GM12878 (cell line): ENCODE results near the gene MAN2B2.

ENCODE experiments used
- ATF2 ChIP-seq: IDR thresholded peaks from 2 replicates; pipeline ENCODE4 v1.6.1; 2012; ENCODE audit warnings: low read length, inconsistent platforms
- BCL11A ChIP-seq: IDR thresholded peaks from 2 replicates; pipeline ENCODE4 v1.6.1; 2011; ENCODE audit warnings: low read depth, low read length
- BCLAF1 ChIP-seq: fragments of 450-650 bp; IDR thresholded peaks from 2 replicates; pipeline ENCODE4 v1.6.1; 2017; ENCODE audit warnings: antibody characterized with exemption, mild to moderate bottlenecking, moderate library complexity
- CBX5 ChIP-seq: sonication (generic); IDR thresholded peaks from 2 replicates; pipeline ENCODE4 v1.6.1; 2016; ENCODE audit warnings: low read depth, moderate library complexity, mild to moderate bottlenecking, inconsistent platforms
- CHD4 ChIP-seq: fragments of 200-600 bp; sonication (generic); IDR thresholded peaks from 2 replicates; pipeline ENCODE4 v1.6.1; 2016; ENCODE audit warnings: mild to moderate bottlenecking
- HDAC6 ChIP-seq: fragments of 200-600 bp; sonication (generic); IDR thresholded peaks from one replicate; pipeline ENCODE4 v1.8.0; 2017; ENCODE audit warnings: antibody characterized with exemption; ENCODE audit not compliant: unreplicated experiment
- PAX8 ChIP-seq: fragments of 450-650 bp; IDR thresholded peaks from 2 replicates; pipeline ENCODE4 v1.6.1; 2017; ENCODE audit warnings: mild to moderate bottlenecking, moderate library complexity
- POLR2A ChIP-seq: IDR thresholded peaks from 2 replicates; pipeline ENCODE4 v1.6.1; 2011; ENCODE audit warnings: low read depth, mild to moderate bottlenecking, low read length
- RAD21 ChIP-seq: IDR thresholded peaks from 2 replicates; pipeline ENCODE4 v1.6.1; 2011; ENCODE audit warnings: mild to moderate bottlenecking, low read depth, low read length, moderate library complexity; ENCODE audit not compliant: insufficient read depth
- TARDBP ChIP-seq: IDR thresholded peaks from 2 replicates; pipeline ENCODE4 v1.6.1; 2016; ENCODE audit warnings: borderline replicate concordance
- TF ChIP-seq, protein P1 (sequence below): IDR thresholded peaks from 2 replicates; pipeline ENCODE4 v1.6.1; 2012; ENCODE audit warnings: low read depth, low read length, improper control_type of control experiment
- TF ChIP-seq, protein P2 (sequence below), 3 experiments: IDR thresholded peaks in 2 of 3; conservative IDR thresholded peaks in 1 of 3; 2 replicates each; pipeline ENCODE4 v1.5.1; 2011; ENCODE audit warnings: low read depth in 3 of 3, low read length in 3 of 3, mild to moderate bottlenecking in 3 of 3, control low read depth in 2 of 3, moderate library complexity in 2 of 3, inconsistent platforms in 1 of 3, mixed read lengths in 1 of 3; ENCODE audit not compliant: control insufficient read depth in 2 of 3, insufficient read depth in 1 of 3; ENCODE audit errors: extremely low read depth in 1 of 3
- TF ChIP-seq, protein P3 (sequence below): IDR thresholded peaks from 2 replicates; pipeline ENCODE4 v1.6.1; 2012; ENCODE audit warnings: low read depth, low read length, improper control_type of control experiment

GRCh38 chr4:6535329-6535692 is 39.7 kb upstream of the MAN2B2 start:
- TF ChIP-seq, protein P1, sequence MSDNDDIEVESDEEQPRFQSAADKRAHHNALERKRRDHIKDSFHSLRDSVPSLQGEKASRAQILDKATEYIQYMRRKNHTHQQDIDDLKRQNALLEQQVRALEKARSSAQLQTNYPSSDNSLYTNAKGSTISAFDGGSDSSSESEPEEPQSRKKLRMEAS, result no peak
- TF ChIP-seq, protein P2, sequence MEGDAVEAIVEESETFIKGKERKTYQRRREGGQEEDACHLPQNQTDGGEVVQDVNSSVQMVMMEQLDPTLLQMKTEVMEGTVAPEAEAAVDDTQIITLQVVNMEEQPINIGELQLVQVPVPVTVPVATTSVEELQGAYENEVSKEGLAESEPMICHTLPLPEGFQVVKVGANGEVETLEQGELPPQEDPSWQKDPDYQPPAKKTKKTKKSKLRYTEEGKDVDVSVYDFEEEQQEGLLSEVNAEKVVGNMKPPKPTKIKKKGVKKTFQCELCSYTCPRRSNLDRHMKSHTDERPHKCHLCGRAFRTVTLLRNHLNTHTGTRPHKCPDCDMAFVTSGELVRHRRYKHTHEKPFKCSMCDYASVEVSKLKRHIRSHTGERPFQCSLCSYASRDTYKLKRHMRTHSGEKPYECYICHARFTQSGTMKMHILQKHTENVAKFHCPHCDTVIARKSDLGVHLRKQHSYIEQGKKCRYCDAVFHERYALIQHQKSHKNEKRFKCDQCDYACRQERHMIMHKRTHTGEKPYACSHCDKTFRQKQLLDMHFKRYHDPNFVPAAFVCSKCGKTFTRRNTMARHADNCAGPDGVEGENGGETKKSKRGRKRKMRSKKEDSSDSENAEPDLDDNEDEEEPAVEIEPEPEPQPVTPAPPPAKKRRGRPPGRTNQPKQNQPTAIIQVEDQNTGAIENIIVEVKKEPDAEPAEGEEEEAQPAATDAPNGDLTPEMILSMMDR (IDR thresholded peaks at IDR 0.05 in 2 of 3, conservative IDR thresholded peaks at IDR 0.05 in 1 of 3; ENCODE audit: control insufficient read depth in 2 of 3, extremely low read depth in 1 of 3, insufficient read depth in 1 of 3, low read depth in 3 of 3, low read length in 3 of 3), result no peak
- no peak for TF ChIP-seq RAD21
- no peak for TF ChIP-seq CBX5
- no peak for TF ChIP-seq BCL11A
- TF ChIP-seq PAX8, result no peak
- no peak for TF ChIP-seq POLR2A
- TF ChIP-seq HDAC6, result no peak
- TF ChIP-seq ATF2, result no peak
- TF ChIP-seq, protein P3, sequence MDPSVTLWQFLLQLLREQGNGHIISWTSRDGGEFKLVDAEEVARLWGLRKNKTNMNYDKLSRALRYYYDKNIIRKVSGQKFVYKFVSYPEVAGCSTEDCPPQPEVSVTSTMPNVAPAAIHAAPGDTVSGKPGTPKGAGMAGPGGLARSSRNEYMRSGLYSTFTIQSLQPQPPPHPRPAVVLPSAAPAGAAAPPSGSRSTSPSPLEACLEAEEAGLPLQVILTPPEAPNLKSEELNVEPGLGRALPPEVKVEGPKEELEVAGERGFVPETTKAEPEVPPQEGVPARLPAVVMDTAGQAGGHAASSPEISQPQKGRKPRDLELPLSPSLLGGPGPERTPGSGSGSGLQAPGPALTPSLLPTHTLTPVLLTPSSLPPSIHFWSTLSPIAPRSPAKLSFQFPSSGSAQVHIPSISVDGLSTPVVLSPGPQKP, result no peak
- TF ChIP-seq BCLAF1, result no peak
- no peak for TF ChIP-seq CHD4
- TF ChIP-seq TARDBP, result no peak
